ENCODE measurements around the gene SLC19A1.

Gene SLC19A1

DNA sequence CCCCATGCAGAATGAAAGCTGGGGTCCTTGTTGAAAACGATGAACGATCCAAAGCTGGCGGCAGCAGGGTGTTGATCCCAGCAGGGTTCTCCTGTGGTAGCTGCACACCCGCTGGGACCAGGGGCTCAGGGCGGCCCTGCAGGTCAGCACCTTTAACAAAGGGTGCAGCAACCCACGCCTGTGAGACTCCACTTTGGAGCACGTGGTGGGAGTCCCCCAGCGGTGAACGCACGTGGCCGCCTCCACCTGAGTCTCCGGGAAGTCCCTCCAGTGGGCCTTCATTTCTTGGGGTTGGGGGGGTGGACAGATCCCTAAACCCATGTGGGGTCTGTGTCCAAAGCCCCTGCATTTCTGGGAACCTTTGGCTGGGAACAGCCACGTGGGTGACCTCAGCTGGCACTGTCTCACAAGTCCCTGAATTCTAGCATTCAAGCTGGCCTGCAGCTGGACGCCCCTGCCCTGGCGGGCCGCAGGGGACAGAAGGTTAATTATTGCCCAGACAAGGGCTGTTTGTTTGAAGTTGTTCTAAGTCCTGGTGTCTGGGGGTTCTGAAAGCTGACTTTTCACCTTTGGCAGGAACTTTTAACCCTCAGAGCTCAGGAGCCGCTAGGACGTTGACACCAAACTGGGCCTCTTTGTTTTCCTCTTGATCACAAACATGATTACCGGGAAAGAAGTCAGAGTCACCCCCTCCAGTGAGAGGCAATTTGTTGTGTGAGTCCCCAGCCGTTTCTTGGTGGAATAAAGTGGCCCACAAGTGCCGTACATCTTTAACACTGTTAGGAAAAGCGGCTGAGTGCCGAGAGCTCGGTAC is 72.8 kb downstream of the SLC19A1 start:
- H3K4me1 Mint-ChIP-seq, result peaks cover 15% of the 10 kb centered on the region
- ATAC-seq (no peak), DNase-seq (no peak)
- H3K9me3 Mint-ChIP-seq, result no peaks in the 10 kb centered on the region
- peaks cover 4% of the 10 kb centered on the region for H3K27me3 Mint-ChIP-seq
- no peak overlapping the region for H3K27ac Mint-ChIP-seq
- no peak overlapping the region for H3K4me3 Mint-ChIP-seq
- no peaks in the 10 kb centered on the region for H3K36me3 Mint-ChIP-seq (ENCODE audit: low read depth)

DNA sequence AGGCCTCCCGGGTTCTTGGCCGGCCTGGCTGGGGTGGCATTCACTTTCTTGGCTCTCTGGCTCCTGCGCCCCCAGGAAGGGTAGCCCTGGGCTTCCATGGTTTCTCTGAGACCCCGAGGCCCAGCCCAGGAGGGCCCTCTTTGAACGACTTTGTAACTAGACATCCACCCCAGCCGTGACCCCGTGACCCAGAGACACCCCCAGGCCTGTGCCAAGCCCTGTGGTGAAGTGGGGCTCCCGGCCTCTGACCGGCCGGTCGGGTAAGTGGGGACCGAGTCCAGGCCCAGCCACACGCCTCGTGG is 73.3 kb downstream of the SLC19A1 start:
- no peak overlapping the region for H3K27ac Mint-ChIP-seq
- no peaks in the 10 kb centered on the region for H3K9me3 Mint-ChIP-seq
- H3K4me3 Mint-ChIP-seq, result no peak overlapping the region
- H3K36me3 Mint-ChIP-seq (ENCODE audit: low read depth), result no peaks in the 10 kb centered on the region
- DNase-seq, result no peak
- ATAC-seq, result no peak
- H3K4me1 Mint-ChIP-seq, result peaks cover 15% of the 10 kb centered on the region
- peaks cover 4% of the 10 kb centered on the region for H3K27me3 Mint-ChIP-seq

DNA sequence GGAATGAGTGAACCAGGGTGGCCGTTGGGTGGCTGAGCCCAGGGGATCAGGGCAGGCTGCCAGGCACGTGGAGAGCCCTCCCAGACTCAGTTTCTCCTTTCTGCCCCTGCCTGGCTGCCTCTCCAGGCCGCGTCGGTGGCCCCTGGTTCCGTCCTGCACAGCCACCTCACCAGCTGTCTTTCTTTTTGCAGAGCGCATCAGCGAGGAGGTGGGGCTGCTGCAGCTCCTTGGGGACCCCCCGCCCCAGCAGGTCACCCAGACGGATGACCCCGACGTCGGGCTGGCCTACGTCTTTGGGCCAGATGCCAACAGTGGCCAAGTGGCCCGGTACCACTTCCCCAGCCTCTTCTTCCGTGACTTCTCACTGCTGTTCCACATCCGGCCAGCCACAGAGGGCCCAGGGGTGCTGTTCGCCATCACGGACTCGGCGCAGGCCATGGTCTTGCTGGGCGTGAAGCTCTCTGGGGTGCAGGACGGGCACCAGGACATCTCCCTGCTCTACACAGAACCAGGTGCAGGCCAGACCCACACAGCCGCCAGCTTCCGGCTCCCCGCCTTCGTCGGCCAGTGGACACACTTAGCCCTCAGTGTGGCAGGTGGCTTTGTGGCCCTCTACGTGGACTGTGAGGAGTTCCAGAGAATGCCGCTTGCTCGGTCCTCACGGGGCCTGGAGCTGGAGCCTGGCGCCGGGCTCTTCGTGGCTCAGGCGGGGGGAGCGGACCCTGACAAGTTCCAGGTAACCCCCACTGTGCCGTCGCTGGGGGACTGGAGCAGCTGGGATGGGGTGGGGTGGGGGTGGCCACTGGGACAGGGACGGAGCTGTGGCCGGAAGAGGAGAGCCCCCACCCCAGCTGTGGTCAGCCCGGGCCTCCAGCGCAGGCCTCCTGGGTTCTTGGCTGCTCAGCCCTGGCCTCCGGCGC is 73.9 kb downstream of the SLC19A1 start:
- Mint-ChIP-seq H3K27me3 (peaks cover 4% of the 10 kb centered on the region), H3K27ac (no peak overlapping the region), H3K36me3 (ENCODE audit: low read depth) (no peaks in the 10 kb centered on the region), H3K9me3 (no peaks in the 10 kb centered on the region), H3K4me1 (peaks cover 15% of the 10 kb centered on the region), H3K4me3 (no peak overlapping the region)
- ATAC-seq (no peak), DNase-seq (no peak)

DNA sequence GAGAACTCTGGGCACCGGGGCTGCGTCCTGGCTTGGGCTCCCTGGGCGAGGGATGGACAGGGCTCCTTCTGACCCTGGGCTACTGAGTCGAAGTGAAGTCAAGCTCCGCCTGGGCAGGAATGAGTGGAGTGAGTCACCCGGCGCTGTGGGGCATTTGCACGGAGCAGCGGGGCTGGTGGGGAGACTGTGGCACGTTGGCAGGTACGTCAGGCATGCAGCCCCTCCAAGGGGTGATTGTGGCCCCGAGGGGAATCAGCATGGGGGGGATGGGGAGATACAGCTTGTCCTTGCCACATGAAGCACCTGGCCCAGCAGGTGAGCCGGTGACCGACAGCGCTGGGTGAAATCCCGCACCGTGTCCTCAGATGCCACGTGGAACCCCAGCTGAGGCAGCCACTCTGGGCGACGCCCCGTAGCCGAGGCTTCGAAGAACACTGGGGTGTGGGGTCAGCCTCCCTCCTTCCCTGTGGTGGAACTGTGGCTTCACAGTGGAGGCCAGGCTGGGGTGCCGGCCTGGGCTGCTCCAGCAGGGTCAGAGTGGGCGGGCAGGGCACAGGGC is 74.9 kb downstream of the SLC19A1 start:
- Mint-ChIP-seq H3K36me3 (ENCODE audit: low read depth) (no peaks in the 10 kb centered on the region), H3K27ac (no peak overlapping the region), H3K9me3 (peaks cover 2% of the 10 kb centered on the region), H3K27me3 (peaks cover 4% of the 10 kb centered on the region), H3K4me3 (no peak overlapping the region), H3K4me1 (peaks cover 15% of the 10 kb centered on the region)
- ATAC-seq (no peak), DNase-seq (no peak)

DNA sequence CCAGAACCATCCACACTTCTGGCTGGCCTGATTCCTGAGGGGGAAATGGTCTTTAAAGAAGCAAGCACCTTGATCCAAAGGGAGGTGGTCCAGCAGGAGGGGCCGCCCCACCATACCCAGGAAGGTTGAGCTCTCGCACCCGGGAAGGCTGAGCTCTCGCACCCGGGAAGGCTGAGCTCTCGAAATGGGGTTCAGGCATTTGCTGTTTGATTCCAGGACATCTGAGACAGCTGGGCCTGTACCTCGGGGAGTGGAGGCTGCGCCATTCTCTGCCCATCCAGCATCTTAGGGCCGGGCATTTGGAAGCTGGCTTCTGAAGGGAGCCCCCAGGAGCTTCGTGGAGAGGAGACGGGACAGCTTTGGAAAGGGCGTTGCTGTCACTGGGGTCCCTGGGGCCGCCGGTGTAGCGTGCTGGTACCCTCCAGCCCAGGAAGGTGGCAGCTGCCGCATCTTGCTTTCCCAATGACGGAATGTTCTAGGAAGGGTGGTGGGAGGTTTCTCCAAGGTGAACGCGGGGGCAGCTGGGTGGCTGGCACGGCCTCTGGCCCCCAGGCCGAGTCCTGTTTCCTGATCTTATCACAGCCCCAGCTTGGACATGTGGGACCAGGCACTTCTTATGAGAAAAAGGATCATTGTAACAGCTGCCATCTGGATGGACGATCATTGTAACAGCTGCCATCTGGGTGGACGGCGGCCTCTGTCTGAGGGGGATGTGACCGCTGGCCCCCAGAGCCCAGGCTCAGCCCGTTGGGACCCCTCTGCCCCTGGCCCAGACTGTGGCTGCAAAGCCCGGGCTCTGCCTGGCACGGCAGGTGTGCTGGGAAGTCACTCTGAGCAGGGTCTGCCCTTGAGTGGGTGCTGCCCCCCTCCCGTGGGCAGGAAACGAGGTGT is 75.7 kb downstream of the SLC19A1 start:
- DNase-seq (no peak), ATAC-seq (no peak)
- H3K27me3 Mint-ChIP-seq, result peaks cover 4% of the 10 kb centered on the region
- no peaks in the 10 kb centered on the region for H3K36me3 Mint-ChIP-seq (ENCODE audit: low read depth)
- H3K27ac Mint-ChIP-seq, result no peak overlapping the region
- H3K4me1 Mint-ChIP-seq, result peaks cover 14% of the 10 kb centered on the region
- no peak overlapping the region for H3K4me3 Mint-ChIP-seq
- peaks cover 5% of the 10 kb centered on the region for H3K9me3 Mint-ChIP-seq

DNA sequence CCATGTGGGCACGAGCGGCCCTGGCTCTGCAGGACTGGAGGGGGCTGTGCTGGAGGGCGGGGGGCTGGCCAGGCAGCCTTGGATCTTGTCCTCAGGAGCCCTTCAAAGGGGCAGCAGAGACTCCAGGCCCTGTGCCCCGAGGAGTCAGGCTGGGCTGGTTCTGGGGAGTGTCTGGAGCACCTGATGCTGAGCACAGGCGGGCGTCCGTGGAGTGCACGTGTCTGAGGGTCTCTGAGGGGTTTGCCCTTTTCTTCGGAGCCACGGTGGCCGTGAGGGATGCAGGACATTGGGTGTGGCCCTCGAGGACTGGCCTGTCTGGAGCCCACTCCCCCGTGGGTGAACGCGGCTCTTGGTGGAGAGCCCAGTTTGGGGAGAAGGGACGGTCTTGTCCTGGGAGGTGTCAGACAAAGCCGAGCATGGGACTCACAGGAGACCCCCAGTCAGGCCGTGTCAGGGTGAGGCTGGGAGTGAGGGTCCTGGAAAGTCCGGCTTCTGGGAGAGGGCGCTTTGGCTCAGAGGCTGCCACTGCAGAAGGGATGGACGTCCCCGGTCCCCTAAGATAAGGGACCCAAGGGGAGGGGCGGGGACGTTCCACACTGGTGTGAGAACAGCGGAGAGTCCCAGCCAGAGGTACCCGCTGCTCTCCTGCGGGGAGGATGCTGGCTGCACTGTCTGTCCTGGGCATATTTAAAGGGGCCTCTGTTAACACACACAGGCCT is 76.5 kb downstream of the SLC19A1 start:
- Mint-ChIP-seq H3K27ac (no peak overlapping the region), H3K36me3 (ENCODE audit: low read depth) (no peaks in the 10 kb centered on the region), H3K4me3 (no peak overlapping the region), H3K27me3 (peaks cover 6% of the 10 kb centered on the region), H3K9me3 (peaks cover 5% of the 10 kb centered on the region), H3K4me1 (peaks cover 7% of the 10 kb centered on the region)
- DNase-seq, result no peak
- no peak for ATAC-seq

DNA sequence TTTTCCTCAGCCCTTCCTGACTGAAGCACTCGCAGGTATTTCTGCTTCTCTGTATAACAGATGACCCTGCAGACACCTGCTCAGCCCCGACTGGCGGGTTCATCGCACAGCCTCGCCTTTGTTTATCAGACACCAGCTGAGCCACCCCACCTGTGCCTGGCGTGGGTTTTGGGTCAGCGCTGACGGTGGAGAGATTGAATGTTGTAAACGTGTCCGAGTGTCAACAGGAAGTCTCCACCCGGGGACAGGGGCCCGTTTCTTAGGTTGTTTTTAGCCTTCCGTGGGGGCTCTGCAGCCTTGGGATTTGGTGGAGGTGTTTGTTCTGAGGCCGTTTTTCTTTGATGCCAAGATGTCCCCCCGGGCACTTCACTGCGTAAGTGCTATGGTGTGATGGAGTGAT is 77.1 kb downstream of the SLC19A1 start:
- H3K36me3 Mint-ChIP-seq (ENCODE audit: low read depth), result no peaks in the 10 kb centered on the region
- ATAC-seq, result no peak
- peaks cover 5% of the 10 kb centered on the region for H3K9me3 Mint-ChIP-seq
- peaks cover 6% of the 10 kb centered on the region for H3K27me3 Mint-ChIP-seq
- no peak overlapping the region for H3K4me3 Mint-ChIP-seq
- no peak for DNase-seq
- no peak overlapping the region for H3K27ac Mint-ChIP-seq
- H3K4me1 Mint-ChIP-seq, result peaks cover 2% of the 10 kb centered on the region

DNA sequence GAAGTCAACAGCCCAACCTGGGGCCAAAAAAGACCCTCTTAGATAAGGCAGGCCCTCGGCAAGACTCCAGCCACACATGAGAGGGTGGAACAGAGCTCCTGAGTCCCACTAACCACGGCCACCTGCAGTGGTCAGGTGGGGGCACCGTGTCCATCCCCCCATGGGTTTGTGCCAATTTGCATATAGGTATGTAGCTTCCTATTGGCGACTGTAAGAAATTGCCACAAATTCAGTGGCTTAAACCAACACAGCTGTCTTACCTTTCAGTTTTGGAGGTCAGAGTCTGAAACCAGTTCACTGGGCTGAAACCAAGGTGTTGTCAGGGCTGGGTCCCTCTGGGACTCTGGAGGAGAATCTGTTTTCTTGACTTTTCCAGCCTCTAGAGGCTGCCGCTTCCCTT is 77.9 kb downstream of the SLC19A1 start:
- H3K4me1 Mint-ChIP-seq, result no peaks in the 10 kb centered on the region
- peaks cover 5% of the 10 kb centered on the region for H3K9me3 Mint-ChIP-seq
- H3K27me3 Mint-ChIP-seq, result peaks cover 6% of the 10 kb centered on the region
- no peak overlapping the region for H3K27ac Mint-ChIP-seq
- ATAC-seq, result no peak
- no peak overlapping the region for H3K4me3 Mint-ChIP-seq
- no peak for DNase-seq
- no peaks in the 10 kb centered on the region for H3K36me3 Mint-ChIP-seq (ENCODE audit: low read depth)

DNA sequence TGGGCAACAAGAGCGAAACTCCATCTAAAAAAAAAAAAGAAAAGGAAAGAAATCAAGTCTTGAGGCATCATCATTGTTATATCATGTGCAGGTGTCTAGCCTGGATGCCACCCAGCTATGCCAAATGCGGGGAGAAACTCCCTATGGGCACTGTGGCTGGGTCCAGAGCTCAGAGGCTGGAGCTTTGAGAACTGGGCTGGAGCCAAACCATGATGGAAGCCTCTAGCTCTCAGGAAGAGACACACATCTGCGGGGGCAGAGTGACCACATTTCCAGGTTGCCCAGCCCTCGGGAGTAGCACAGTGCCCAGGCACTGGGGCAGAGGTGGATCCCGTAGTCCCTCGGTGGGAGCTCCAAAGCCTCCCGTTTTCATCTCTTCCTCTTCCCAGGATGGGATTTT is 78.4 kb downstream of the SLC19A1 start:
- Mint-ChIP-seq H3K9me3 (peaks cover 5% of the 10 kb centered on the region), H3K36me3 (ENCODE audit: low read depth) (no peaks in the 10 kb centered on the region), H3K27ac (no peak overlapping the region), H3K4me1 (no peaks in the 10 kb centered on the region), H3K27me3 (peaks cover 6% of the 10 kb centered on the region), H3K4me3 (no peak overlapping the region)
- ATAC-seq, result no peak
- no peak for DNase-seq

DNA sequence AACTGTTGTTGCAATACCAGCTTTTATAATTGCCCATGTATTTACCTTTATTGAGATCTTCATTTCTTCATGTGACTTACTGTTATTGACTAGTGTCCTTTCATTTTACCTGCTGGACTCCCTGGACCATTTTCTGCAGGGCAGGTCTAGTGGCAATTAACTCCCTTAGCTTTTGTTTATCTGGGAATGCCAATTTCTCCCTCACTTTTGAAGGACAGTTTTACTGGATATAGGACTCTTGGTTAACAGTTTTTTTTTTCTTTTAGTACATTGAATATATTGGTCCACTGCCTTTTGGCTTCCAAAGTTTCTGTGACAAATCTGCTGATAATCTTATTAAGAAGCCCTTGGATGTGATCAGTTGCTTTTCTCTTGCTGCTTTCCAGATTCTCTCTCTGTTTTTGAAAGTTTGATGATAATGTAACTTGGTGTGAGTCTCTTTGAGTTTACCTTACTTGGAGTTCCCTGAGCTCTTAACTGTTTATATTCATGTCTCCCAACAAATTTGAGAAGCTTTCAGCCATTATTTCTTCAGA is 80.4 kb downstream of the SLC19A1 start:
- DNase-seq (no peak), ATAC-seq (no peak)
- no peaks in the 10 kb centered on the region for H3K36me3 Mint-ChIP-seq (ENCODE audit: low read depth)
- no peak overlapping the region for H3K4me3 Mint-ChIP-seq
- peaks cover 5% of the 10 kb centered on the region for H3K9me3 Mint-ChIP-seq
- no peaks in the 10 kb centered on the region for H3K4me1 Mint-ChIP-seq
- peaks cover 6% of the 10 kb centered on the region for H3K27me3 Mint-ChIP-seq
- H3K27ac Mint-ChIP-seq, result no peak overlapping the region

DNA sequence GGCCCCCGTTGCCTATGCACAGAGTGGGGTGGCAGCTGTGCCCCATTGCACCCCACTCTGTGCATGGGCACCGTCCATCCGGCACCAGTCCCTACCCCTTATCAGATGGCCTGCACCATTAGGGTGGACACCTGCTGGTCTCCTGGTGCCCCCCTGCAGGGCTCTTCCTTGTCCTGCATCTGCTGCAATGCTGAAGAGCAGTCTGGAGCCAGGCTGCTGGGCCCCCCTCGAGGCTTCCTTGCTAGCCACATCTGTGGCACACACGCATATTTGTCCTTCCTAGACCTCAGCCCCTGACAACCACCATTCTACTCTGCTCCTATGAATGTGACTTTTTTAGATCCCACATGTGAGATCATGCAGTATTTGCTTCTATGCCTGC is 80.9 kb downstream of the SLC19A1 start:
- Mint-ChIP-seq H3K4me3 (no peak overlapping the region), H3K36me3 (ENCODE audit: low read depth) (no peaks in the 10 kb centered on the region), H3K27ac (no peak overlapping the region), H3K4me1 (no peaks in the 10 kb centered on the region), H3K9me3 (peaks cover 5% of the 10 kb centered on the region), H3K27me3 (peaks cover 6% of the 10 kb centered on the region)
- ATAC-seq (no peak), DNase-seq (no peak)

DNA sequence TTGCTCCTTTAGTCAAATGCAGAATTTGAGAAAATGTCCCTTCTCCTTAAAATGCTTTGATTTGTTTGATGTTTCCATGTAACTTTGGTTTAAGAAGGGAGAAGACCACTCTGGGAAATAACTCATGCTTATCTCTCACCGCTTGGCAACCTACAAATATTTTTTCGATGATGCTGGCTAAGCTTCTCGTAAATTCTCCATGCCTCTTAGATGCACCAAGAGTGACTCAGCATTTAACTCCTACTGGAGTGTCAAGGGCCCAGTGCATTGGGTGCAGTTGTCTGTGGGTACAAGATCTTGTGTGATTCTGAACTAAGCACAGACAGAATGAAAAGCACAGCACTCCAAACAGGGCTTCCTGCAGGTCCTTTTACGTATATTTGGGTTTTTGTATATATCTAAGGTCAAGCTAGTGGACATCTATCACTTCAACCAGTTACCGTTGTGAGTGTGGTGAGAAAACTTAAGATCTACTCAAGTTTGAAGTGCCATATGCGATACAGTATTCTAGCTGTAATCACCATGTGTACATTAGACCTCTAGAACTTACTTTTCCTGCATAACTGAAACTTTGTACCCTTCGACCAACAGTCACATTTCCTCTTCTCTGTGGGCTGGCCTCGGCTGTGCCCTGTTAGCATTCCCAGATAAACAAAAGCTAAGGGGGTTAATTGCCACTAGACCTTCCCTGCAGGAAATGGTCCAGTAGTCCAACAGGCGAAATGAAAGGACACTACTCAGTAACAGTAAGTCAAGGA is 81.5 kb downstream of the SLC19A1 start:
- no peak overlapping the region for H3K4me3 Mint-ChIP-seq
- peaks cover 6% of the 10 kb centered on the region for H3K27me3 Mint-ChIP-seq
- no peaks in the 10 kb centered on the region for H3K4me1 Mint-ChIP-seq
- no peak for DNase-seq
- peaks cover 5% of the 10 kb centered on the region for H3K9me3 Mint-ChIP-seq
- no peaks in the 10 kb centered on the region for H3K36me3 Mint-ChIP-seq (ENCODE audit: low read depth)
- ATAC-seq, result no peak
- no peak overlapping the region for H3K27ac Mint-ChIP-seq

DNA sequence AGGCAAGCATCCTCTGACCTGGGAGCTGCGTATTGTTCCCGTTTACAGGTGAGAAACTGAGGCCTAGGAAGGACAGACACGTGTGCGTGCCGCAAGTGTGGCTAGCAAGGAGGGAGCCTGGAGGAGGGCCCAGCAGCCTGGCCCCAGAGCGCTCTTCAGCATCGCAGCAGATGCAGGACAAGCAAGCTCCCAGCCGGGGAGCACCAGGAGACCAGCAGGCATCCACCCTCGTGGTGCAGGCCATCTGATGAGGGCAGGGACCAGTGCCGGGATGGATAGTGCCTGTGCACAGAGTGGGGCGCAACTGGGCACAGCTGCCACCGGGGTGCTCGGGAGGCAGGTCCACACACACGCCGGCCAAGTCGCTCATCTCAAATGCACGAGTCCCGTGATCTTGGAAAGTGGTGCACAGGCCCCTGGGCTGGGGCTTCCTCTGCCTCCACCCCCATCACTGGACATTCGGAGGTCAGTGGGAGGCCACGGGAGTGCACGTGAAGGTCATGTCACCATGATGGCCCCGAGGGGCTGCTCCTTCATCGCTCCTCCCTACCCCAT is 82.2 kb downstream of the SLC19A1 start:
- H3K27ac Mint-ChIP-seq, result no peak overlapping the region
- no peak for ATAC-seq
- H3K27me3 Mint-ChIP-seq, result peaks cover 2% of the 10 kb centered on the region
- H3K4me1 Mint-ChIP-seq, result no peaks in the 10 kb centered on the region
- H3K36me3 Mint-ChIP-seq (ENCODE audit: low read depth), result no peaks in the 10 kb centered on the region
- peaks cover 5% of the 10 kb centered on the region for H3K9me3 Mint-ChIP-seq
- DNase-seq, result no peak
- H3K4me3 Mint-ChIP-seq, result no peak overlapping the region

All from activated naive CD8-positive, alpha-beta T cell treated with anti-CD3 and anti-CD28 coated beads, Interleukin-2, amount 50 U/mL, for 24 hours (primary cell).